Activated T-cell treated with anti-CD3 and anti-CD28 coated beads, Interleukin-2, amount 50 U/mL, for 4 hours (primary cell): ENCODE results near the gene CCDC17. TPM values are rescaled to one million over a fixed set of nuclear protein-coding genes. Genes with fewer than 3 reads are reported as not detected.

ENCODE experiments used
- ATAC-seq, 2 donors: fragments of 200-7000 bp; cut with Tn5 transposase; one replicate each; pipeline ENCODE4 v1.10.0; 2021
- DNase-seq: peaks from one replicate; pipeline ENCODE4 v3.0.0-alpha.2; 2020
- H3K27me3 Mint-ChIP-seq: one replicate; pipeline ENCODE4 v1.8.0; 2021; ENCODE audit warnings: low read depth, mixed read lengths
- H3K36me3 Mint-ChIP-seq: one replicate; pipeline ENCODE4 v1.8.0; 2022; ENCODE audit warnings: mixed read lengths; ENCODE audit not compliant: insufficient read depth
- H3K4me1 Mint-ChIP-seq: one replicate; pipeline ENCODE4 v1.8.0; 2021; ENCODE audit warnings: low read depth, mixed read lengths
- H3K4me3 Mint-ChIP-seq: one replicate; pipeline ENCODE4 v1.8.0; 2021; ENCODE audit warnings: mild to moderate bottlenecking, moderate library complexity, mixed read lengths
- H3K9me3 Mint-ChIP-seq: one replicate; pipeline ENCODE4 v1.8.0; 2021; ENCODE audit warnings: mixed read lengths
- total RNA-seq, 3 donors: library from RNA; stranded (reverse); gene quantifications; one replicate each; pipeline ENCODE4 v1.2.1, GENCODE V29; 2021

Gene CCDC17
- total RNA-seq, 3 donors from 2014 or later: 1.1 to 2.3 (median 1.6) TPM

DNA sequence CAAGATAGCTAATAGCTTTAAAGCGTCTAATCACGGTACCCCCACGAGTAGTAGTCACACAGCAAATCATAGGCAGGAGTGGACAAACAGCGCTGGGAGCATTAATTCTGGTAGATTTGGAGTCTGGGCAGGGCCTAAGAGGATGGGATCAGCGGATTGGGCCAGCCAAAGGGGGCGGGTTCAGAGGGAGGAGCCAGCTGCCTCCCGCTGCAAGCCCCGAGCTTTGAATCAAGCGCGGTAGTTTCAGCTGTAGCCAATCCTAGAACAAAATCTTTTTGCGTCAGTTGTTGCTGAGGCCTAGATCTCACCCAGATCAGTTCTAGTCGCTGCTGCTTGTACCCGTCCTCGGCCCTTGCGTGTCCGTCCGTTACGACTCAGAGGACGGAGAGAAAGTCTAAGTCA is 40.6 kb downstream of the CCDC17 start:
- ATAC-seq (peak; percentile 75 to 76), DNase-seq (peak; percentile 91)
- Mint-ChIP-seq H3K4me1 (peaks cover 26% of the 10 kb centered on the region), H3K9me3 (no peaks in the 10 kb centered on the region), H3K27me3 (no peaks in the 10 kb centered on the region), H3K36me3 (peaks cover 2% of the 10 kb centered on the region), H3K4me3 (peak overlapping the region; percentile 99)

DNA sequence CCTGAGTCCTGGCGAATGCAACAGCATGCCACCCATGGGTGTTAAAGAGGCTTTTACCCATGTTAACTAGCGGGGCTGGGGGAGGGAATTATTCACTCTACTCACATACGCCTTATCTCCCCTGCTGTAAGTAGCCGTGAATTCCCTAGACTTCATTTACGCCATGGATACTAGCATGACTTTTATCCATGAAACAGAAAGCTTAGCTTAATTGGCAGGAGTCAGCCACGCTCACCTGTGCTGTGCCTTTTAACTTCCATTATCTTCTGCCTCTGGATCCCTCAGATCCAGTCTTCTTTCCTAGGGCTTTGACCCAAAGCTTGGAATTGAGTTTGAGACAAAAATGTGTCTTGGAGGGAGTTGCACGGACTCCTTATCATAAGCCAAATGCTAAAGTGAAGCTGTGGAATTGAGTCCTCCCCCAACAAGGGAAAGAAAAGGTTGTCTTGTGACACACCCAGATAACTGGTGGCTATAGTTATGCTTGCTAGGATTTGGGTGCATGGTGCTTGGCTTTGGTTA is 49.7 kb downstream of the CCDC17 start:
- Mint-ChIP-seq H3K4me3 (no peak overlapping the region), H3K9me3 (no peaks in the 10 kb centered on the region), H3K27me3 (no peaks in the 10 kb centered on the region), H3K4me1 (no peaks in the 10 kb centered on the region), H3K36me3 (peaks cover 3% of the 10 kb centered on the region)
- DNase-seq: no peak
- no peak for ATAC-seq

DNA sequence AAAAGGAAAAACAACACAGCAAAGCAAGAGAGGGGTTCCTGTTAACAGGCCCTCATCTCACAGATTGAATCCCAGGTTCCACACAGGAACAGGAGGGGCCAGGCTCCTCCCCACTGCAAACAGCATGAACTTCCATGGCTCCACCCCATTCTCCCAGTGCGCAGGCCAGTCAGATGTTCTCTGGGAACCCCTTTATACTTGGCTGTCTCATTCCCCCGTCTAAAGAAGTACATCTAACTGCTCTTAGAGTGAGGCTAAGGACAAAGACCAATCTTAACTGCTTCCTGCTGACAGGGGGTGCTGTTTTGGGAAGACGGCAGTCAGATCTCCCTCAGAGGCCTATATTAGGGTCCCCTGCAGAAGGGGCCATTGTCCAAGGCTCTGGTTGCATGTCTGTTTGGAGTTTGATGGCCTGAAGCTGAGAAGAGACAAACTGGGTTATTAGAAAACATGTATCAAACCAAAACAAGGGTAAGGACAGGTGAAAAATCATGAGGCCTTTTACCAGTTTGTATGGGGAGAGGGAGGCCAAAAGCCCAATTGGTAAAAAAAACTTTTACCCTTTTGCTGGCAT is 50.5 kb downstream of the CCDC17 start:
- Mint-ChIP-seq H3K36me3 (peaks cover 7% of the 10 kb centered on the region), H3K9me3 (no peaks in the 10 kb centered on the region), H3K4me3 (no peak overlapping the region), H3K27me3 (no peaks in the 10 kb centered on the region), H3K4me1 (no peaks in the 10 kb centered on the region)
- ATAC-seq: no peak
- DNase-seq: no peak

GRCh38 chr1:45570631-45571030 is 53.2 kb downstream of the CCDC17 start:
- DNase-seq (no peak), ATAC-seq (no peak)
- Mint-ChIP-seq H3K4me1 (no peaks in the 10 kb centered on the region), H3K27me3 (no peaks in the 10 kb centered on the region), H3K36me3 (peaks cover 22% of the 10 kb centered on the region), H3K9me3 (no peaks in the 10 kb centered on the region), H3K4me3 (no peak overlapping the region)

Other genes with a start within 250 kb of the CCDC17 start
- gene TESK2, start 132.9 kb downstream of the CCDC17 start, total RNA-seq: 1 to 10 TPM; 2.0 to 2.5 (median 2.3) TPM
- gene CCDC163, start 124.0 kb downstream of the CCDC17 start, total RNA-seq: 1 to 10 TPM; 1.3 to 1.9 (median 1.7) TPM
- gene MMACHC, start 123.8 kb downstream of the CCDC17 start, total RNA-seq: 10 to 100 TPM in 1 of 3 donors, 1 to 10 TPM in 2; 6.7 to 10.6 (median 9.7) TPM
- gene PRDX1, start 102.2 kb downstream of the CCDC17 start, total RNA-seq: 100 to 1,000 TPM; 820 to 951 (median 896) TPM
- gene AKR1A1, start 73.2 kb downstream of the CCDC17 start, total RNA-seq: 100 to 1,000 TPM; 231 to 243 (median 243) TPM
- gene NASP, start 40.0 kb downstream of the CCDC17 start, total RNA-seq: 100 to 1,000 TPM; 243 to 271 (median 268) TPM
- 10 to 100 TPM; 76.0 to 95.6 (median 93.2) TPM for gene GPBP1L1, start 62.5 kb upstream of the CCDC17 start, total RNA-seq
- gene TMEM69, start 64.1 kb upstream of the CCDC17 start, total RNA-seq: 10 to 100 TPM; 38.1 to 42.9 (median 40.6) TPM
- gene IPP, start 126.6 kb upstream of the CCDC17 start, total RNA-seq: 10 to 100 TPM; 11.3 to 11.7 (median 11.6) TPM
- 10 to 100 TPM; 15.7 to 19.3 (median 17.6) TPM for gene MAST2, start 179.6 kb upstream of the CCDC17 start, total RNA-seq